Loucy (cell line): ENCODE measurements around the gene TDRD10.
A peak's percentile ranks its signal among the peaks of the same experiment; 100 is the strongest.

ENCODE experiments used
- H2AFZ ChIP-seq: fragments of 200-600 bp; sonication (generic); 2 replicates; pipeline ENCODE4 v1.6.0; 2016; ENCODE audit warnings: antibody characterized with exemption, mild to moderate bottlenecking, low read length, moderate library complexity
- H3F3A ChIP-seq: fragments of 200-600 bp; 2 replicates; pipeline ENCODE4 v1.6.0; 2016; ENCODE audit warnings: antibody characterized with exemption, low read depth, mild to moderate bottlenecking
- H3K27me3 ChIP-seq: fragments of 200-600 bp; sonication (generic); 2 replicates; pipeline ENCODE4 v1.6.1; 2014; ENCODE audit warnings: low read length, mild to moderate bottlenecking; ENCODE audit not compliant: insufficient read depth, poor library complexity, severe bottlenecking
- H3K36me3 ChIP-seq: fragments of 200-600 bp; sonication (generic); 2 replicates; pipeline ENCODE4 v1.6.1; 2016; ENCODE audit warnings: low read length; ENCODE audit not compliant: insufficient read depth
- H3K4me1 ChIP-seq: fragments of 200-600 bp; sonication (generic); 2 replicates; pipeline ENCODE4 v1.5.1; 2014; ENCODE audit warnings: low read length, mild to moderate bottlenecking; ENCODE audit not compliant: insufficient read depth, poor library complexity, severe bottlenecking
- H3K4me2 ChIP-seq: fragments of 200-600 bp; sonication (generic); 2 replicates; pipeline ENCODE4 v1.6.0; 2014; ENCODE audit warnings: antibody characterized with exemption, low read length, low read depth, mild to moderate bottlenecking; ENCODE audit not compliant: poor library complexity, severe bottlenecking
- H3K4me3 ChIP-seq: fragments of 200-600 bp; sonication (generic); 2 replicates; pipeline ENCODE4 v1.5.1; 2014; ENCODE audit warnings: low read length, mild to moderate bottlenecking, mixed read lengths; ENCODE audit not compliant: poor library complexity, severe bottlenecking
- H3K79me2 ChIP-seq: fragments of 200-600 bp; sonication (generic); 2 replicates; pipeline ENCODE4 v1.6.1; 2014; ENCODE audit warnings: low read length; ENCODE audit not compliant: insufficient read depth
- H3K9ac ChIP-seq: fragments of 200-600 bp; sonication (generic); 2 replicates; pipeline ENCODE4 v1.6.0; 2014; ENCODE audit warnings: mild to moderate bottlenecking, low read depth, low read length, moderate library complexity; ENCODE audit not compliant: poor library complexity, severe bottlenecking
- H3K9me2 ChIP-seq: fragments of 200-600 bp; sonication (generic); replicated peaks from 2 replicates; pipeline ENCODE4 v1.6.1; 2016; ENCODE audit warnings: low read depth, low read length, mixed read lengths
- H3K9me3 ChIP-seq: fragments of 200-600 bp; sonication (generic); 2 replicates; pipeline ENCODE4 v1.6.1; 2014; ENCODE audit warnings: mild to moderate bottlenecking, antibody characterized with exemption, low read length, low read depth; ENCODE audit not compliant: insufficient read depth
- H4K20me1 ChIP-seq: fragments of 200-600 bp; sonication (generic); 2 replicates; pipeline ENCODE4 v1.6.0; 2014; ENCODE audit warnings: antibody characterized with exemption, low read length, mild to moderate bottlenecking; ENCODE audit not compliant: insufficient read depth, poor library complexity, severe bottlenecking
- CTCF ChIP-seq: fragments of 200-600 bp; sonication (generic); conservative IDR thresholded peaks from 2 replicates; pipeline ENCODE4 v1.5.1; 2014; ENCODE audit warnings: mild to moderate bottlenecking, antibody characterized with exemption, low read length
- EZH2phosphoT487 ChIP-seq: fragments of 200-600 bp; IDR thresholded peaks from 2 replicates; pipeline ENCODE4 v1.6.1; 2018; ENCODE audit warnings: antibody characterized with exemption, mild to moderate bottlenecking, moderate library complexity, borderline replicate concordance

The TDRD10 gene

GRCh38 chr1:154533952-154534844 lies 32.2 kb downstream of the TDRD10 start:
- no peak overlapping the region for H3K9ac ChIP-seq

GRCh38 chr1:154536570-154536969 lies 34.6 kb downstream of the TDRD10 start:
- Histone ChIP-seq H3K27me3 (no peaks in the 10 kb centered on the region), H3K4me2 (no peak overlapping the region), H3K4me1 (no peaks in the 10 kb centered on the region), H4K20me1 (no peaks in the 10 kb centered on the region), H3K9me3 (no peaks in the 10 kb centered on the region), H3K9me2 (no peaks in the 10 kb centered on the region), H3F3A (no peaks in the 10 kb centered on the region), H3K9ac (no peak overlapping the region), H2AFZ (no peak overlapping the region), H3K4me3 (no peak overlapping the region), H3K79me2 (no peaks in the 10 kb centered on the region), H3K36me3 (no peaks in the 10 kb centered on the region)
- no peak for TF ChIP-seq CTCF
- no peak for TF ChIP-seq EZH2phosphoT487

More at GRCh38 chr1:154533952-154534844, 32.2 kb downstream of the TDRD10 start:
- Histone ChIP-seq H3K4me3 (no peak overlapping the region), H3K36me3 (no peaks in the 10 kb centered on the region), H3K27me3 (no peaks in the 10 kb centered on the region), H3K4me2 (no peak overlapping the region), H3K79me2 (no peaks in the 10 kb centered on the region), H2AFZ (no peak overlapping the region), H4K20me1 (no peaks in the 10 kb centered on the region), H3K4me1 (no peaks in the 10 kb centered on the region), H3K9me2 (no peaks in the 10 kb centered on the region), H3K9me3 (no peaks in the 10 kb centered on the region), H3F3A (no peaks in the 10 kb centered on the region)
- TF ChIP-seq CTCF = peak; percentile 62
- TF ChIP-seq EZH2phosphoT487 = no peak

- H3K9me3 ChIP-seq = no peaks in the 10 kb centered on the region
- no peaks in the 10 kb centered on the region for H3F3A ChIP-seq
- TF ChIP-seq CTCF (no peak), EZH2phosphoT487 (no peak)
- no peak overlapping the region for H3K4me2 ChIP-seq
- H4K20me1 ChIP-seq = no peaks in the 10 kb centered on the region
- H2AFZ ChIP-seq = no peak overlapping the region
- H3K9ac ChIP-seq = no peak overlapping the region
- no peaks in the 10 kb centered on the region for H3K79me2 ChIP-seq
- H3K36me3 ChIP-seq = no peaks in the 10 kb centered on the region
- no peaks in the 10 kb centered on the region for H3K4me1 ChIP-seq
- H3K27me3 ChIP-seq = no peaks in the 10 kb centered on the region
- no peak overlapping the region for H3K4me3 ChIP-seq
- H3K9me2 ChIP-seq = no peaks in the 10 kb centered on the region
Observed at GRCh38 chr1:154539486-154540483, 37.8 kb downstream of the TDRD10 start.
